Fibroblast of peridontal ligament (primary cell): ENCODE results near the gene CPHXL.

Experiments used
- DNase-seq: peaks from one replicate; pipeline ENCODE4 v3.0.0-alpha.2; 2010; ENCODE audit errors: extremely low read depth

CPHXL gene

DNA sequence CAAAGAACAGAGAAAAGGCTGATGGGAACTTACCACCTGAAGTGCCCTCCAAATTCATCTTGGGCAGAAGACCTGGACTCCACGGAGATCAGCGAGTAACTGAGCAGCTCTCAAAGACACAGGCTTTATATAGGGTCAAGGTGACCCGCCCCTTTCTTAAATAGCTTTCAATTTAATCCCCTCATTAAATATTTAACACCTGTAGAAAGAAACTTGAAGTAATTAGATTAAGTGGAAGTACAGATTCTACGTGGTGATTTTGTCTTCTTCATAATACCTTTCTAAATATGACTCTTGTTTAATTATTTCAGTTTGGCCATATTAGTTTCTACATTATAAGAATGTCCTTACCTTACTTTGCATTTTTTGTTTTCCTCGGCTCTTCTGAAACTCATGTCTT, 24.9 kb downstream of the CPHXL start, which contains the start of gene DUXB:
Gene DUXB, minus strand, starts transcription at position 101 of the 400 bp plus-strand sequence. Its CDS starts 43 bp downstream, at position 58.
- no peak for DNase-seq

DNA sequence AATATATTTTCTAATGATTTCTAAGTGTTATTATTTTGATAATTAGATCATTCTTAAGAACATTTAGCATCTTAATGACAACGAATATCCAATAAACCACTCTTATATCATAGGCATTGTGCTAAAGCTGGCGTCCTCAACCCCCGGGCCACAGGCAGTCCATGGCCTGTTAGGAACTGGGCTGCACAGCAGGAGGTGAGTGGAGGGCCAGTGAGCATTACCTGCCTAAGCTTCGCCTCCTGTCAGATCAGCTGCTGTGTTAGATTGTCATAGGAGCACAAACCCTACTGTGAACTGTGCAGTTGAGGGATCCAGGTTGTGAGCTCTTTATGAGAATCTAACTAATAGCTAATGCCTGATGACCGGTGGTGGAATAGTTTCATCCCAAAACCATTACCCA, 28.7 kb downstream of the CPHXL start:
- DNase-seq, result no peak

DNA sequence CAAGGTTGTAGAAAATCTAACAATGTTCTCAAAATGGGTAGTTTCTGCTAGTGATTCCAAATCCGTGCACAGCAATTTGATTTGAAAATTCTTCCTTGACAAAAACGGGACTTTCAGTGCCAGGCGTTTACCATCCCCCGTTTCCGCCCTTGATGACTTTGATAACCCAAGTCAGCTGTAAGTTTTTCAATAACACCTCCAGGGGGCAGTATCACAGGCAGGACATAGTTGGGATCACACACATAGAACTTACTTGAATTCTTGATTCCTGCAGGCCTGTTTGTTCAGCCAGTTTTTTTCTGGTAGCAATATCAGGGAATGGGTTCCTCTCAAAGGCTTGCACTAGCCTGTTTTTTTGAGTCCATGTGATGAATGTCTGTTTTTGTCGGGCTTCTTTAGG, 30.6 kb downstream of the CPHXL start:
- no peak for DNase-seq

DNA sequence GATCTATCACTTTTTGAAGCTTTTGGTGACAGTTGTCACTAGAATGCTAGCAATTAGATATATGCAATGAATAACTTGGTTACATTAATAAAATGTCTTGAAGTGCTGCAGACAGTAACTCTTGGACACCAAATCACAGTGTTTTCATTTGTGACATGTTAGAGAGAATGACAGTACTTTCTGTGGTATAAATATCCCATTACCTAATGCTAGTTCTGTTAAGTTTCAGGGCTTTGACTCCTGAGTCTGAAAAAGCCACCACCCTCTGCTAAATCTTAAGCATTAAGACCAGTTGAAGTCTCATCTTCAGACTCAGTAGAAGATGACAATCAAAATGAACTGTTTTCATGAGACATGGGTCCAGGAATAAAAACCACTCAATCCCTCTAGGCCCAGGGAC, 38.9 kb downstream of the CPHXL start:
- DNase-seq, result no peak

DNA sequence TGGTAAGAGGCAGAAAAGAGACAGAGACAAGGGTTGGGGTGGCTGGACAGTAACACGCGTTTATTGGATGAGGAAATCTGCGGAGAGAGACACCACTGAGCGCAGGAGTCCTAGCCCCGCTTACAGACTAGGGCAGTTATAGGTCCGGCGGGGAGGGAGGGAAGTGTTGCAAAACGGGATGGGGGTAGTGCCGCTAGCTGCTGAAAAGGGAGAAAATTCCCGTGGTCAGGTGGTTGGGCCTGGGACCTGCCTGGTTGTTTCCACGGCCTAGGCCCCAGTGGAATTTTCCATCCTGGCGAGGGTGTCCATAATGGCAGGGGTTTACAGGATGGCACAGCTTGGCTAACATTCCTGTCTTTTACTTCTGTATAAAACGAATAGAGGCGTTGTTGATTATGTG, 44.0 kb downstream of the CPHXL start:
- DNase-seq, result no peak

DNA sequence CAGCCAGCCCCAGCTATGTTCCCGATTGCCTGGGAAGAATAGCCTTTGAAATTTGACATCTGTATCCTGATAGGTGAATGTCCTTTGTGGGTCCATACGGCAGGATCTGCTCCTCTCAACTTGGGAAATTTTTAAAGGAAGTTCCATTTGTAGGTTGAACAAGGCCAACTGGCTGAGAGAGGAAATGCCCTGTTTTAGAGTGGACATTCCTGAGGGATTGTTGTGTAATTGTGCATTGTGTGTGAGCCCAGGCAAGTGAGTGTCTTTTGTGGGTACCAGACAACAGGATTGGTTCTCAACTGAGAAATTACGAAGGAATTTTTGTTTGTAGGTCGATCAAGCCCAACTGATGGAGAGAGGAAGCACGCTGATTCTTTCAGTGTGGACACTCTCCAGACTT, 46.9 kb downstream of the CPHXL start:
- no peak for DNase-seq

DNA sequence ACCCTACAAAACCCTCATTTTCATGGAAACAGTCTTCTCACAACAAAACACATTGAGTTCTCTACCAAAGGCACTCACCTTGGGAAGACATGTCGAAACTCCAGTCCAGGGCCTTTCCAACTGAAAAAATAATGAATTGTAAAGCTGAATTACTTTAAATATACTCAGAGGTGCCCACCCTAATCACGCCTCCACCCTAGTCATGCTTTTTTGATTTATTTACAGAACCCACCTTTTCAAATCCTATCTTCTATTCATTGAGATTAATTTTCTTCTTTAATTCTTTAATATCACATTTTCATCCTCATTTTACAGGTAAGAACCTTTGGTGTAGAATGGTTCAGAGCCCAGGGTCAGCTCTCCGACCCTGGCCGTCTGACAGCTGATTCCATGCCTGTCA, 49.4 kb downstream of the CPHXL start, which contains the start of gene CPHXL2:
Gene CPHXL2, minus strand, starts transcription at position 101 of the 400 bp plus-strand sequence. Its CDS starts 10 bp downstream, at position 91.
- no peak for DNase-seq

DNA sequence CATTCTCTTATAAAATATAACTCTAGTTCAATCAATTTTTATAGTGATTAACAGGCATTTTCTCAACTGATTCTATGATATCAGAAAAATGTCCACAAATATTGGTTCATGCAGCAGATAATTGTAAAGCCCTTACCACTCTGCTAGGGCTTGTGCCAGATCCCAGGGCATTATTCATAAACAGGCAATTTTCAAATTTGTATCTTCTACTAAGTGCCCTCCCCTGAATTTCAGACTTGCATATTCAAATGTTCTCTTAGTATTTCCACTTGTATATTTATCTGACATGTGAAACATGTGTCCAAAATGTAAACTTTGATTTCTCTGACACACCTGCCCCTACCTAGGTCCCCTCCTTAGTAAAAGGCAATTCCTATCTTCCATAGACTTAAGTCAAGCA, 58.8 kb downstream of the CPHXL start:
- no peak for DNase-seq
